DMS79 treated with DMSO at 0.1 percent for 48 hours (cell line): ENCODE data around the gene MIER2.

Experiments used
- DNase-seq: peaks from one replicate; lab custom pipeline; 2025; lab: John Stamatoyannopoulos, UW

Gene MIER2

DNA sequence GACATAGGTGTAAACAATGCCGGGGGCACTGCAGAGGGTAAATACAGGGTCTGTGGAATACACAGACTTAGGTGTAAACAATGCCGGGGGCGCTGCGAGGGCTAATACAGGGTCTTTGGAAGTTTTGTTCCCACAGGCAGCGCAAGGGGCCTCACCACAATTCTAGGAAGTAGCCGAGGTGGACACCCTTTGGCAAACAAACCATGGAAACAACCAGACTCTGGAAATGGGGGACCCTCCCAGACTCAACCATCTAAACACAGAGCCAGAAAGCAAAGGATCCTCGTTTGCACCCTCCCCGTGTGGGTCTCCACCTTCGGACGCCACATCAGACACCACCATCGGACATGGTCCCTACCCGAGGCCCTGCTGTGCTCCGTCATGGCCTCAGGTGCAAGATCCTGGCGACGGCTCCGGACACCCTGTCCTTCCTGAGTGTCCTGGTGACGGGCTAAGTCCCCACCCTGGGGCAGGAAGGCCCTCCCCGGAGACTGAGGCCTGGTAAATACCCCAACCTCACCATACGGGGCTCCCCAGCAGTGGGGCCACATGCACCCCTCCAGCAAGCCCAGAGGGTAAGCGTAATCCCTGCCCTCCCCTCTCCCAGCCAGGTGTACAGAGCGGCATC, 36.7 kb downstream of the MIER2 start:
- DNase-seq: no peak

DNA sequence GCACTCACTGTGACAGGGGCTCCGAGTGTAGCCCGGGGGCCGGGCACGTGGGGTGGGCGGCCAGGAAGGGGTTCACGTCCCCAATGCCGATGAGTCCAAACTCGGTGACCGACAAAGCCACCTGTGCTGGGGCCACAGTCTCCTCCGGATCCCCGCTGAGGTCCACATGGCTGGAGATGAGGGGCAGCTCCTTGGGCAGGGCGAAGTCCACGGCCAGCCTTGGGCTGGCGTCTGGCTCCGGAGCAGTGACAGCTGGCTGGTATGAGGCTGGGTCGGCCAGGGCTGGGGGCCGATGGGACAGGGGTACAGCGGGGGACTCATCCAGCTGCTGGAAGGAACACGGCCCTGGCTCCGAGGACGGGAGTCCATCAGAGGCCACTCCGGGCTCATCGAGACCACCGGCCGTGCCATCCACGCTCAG, 37.5 kb downstream of the MIER2 start:
- no peak for DNase-seq

DNA sequence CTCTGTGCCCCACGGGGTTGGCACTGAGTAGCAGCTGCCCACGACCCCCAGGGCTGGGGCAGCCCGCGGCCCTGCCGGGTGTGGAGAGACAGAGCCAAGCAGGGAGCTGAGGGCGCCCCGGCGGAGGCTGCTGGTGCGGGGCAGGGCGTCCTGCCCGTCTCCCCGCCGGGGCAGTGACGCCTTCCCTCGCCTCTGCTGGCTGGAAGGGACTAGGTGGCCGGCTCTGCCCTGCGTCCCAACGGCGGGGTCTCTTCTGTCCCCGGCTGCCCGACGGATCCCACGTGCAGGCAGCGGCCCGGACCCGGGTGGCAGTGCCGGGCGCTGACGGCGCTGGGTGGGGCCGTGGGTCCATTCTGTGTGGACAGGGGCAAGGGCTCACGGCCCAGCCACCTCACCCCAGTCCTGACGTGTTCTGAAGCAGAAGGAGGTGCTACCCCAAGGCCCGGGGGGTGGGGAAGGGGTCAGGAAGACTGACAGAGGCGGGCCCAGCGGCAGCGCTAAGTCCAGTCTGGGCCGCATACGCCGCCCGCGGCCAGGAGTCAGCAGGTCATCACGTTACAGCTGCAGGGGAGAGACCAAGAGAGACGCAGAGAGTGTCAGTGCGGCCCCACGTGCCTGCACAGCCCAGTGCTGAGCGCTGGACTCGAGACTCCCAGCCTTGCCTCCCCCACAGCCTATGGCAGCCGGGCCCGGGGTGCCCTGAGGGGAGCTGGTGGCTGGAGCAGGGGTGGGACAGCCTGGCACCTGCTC, 38.3 kb downstream of the MIER2 start:
- DNase-seq: no peak

DNA sequence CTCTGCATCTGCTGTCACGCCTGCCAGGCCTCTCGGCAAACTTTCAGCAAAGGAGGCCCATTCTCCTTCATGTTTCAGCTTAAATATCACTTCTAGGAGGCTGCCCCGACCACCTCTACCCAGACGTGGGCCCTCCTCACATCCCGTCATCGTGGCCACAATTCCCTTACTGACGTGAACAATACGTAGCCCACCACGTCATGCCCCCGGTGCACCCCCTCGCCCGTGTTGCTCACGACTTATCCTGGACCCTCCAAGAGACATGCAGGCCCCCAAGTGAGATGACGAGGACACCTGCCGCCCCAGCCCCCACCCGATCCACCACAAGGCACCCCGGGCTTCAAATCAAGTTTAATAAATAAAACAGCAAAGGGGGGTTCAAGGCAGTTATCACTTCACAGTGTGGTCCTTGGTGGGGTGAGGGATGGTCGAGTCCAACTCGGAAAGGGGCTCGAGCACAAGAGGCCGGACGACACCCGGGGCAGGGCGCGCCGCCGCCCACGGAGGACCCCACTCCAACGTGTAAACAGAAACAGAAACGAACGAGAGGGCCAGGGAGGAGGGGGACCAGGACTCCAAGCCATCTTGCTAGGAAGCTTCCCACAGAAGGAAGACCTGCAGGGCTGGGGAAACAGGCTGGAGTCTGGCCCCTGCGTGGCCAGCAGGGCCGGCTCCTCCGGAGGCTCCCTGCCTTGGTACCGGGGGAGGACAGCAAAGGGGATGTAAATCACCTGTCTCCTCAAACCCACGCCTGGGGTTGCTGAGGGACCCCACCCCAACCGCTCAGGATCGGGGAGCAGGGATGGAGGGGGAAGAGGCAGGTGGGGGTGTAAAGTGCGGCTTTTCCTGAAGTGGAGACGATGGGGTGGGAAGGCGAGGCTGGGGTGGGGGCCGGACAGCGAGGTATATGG, 39.1 kb downstream of the MIER2 start:
- DNase-seq: no peak

DNA sequence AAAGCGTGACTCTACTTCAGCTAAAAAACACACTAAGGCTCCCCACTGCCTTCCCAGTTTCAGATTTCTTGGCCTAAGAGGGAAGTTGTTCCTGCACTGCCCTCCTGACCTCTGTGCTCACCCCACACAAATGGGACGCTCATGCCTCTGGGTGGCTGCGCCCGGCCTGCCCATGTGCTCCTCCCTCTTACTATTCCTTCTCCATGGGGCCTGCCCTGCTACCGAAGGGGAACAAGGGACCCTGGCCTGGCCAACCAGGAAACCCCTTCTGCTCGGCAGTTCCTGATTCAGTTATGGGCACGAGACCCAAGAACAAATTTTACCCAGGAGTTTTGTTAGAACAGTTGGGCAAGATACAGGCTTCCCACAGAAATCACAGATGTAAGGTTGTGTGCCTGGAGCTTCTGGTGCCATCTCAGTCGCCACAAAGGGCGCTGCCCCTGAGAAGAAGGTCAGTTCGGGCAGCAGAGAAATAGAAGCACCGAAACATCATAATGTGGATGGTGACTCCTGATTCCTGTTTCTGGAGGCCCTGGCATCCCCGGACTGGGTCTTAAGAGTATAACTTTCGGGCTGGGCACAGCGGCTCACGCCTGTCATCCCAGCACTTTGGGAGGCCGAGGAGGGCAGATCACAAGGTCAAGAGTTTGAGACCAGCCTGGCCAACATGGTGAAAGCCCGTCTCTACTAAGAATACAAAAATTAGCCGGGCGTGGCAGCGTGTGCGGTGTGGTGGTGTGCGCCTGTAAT, 47.9 kb downstream of the MIER2 start:
- DNase-seq: no peak

DNA sequence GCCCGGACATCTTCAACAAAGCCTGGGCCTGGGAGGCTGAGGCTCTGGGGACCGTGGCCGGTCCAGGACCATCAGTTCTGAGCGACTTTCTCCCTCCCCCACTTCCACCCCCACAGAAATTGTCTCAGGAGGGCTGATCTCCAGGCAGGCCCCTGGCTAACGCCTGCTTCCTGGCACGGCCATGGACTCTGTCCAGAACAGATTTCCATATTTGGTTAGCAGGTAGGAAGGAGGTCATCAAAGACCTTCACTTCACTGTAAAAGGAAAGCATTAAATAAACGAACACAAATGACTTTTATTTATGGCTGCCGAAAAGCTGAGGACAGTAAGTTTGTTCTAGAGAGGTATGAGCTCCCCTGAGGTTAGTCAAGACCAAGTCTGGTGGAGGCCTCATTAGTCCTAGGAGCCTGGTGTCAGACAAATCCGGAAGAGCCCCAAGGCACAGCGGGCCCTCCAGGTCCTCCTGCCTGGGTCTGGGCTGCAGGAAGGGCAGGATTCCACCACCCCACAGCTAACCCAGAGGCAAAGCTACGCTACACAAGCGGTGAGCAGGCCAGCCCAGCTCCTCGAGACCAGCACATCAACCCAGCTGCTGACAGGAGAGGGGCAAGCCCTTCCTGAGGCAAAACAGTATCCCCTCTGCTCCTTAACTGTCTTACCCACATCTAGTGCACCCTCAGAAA, 48.8 kb downstream of the MIER2 start:
- no peak for DNase-seq

DNA sequence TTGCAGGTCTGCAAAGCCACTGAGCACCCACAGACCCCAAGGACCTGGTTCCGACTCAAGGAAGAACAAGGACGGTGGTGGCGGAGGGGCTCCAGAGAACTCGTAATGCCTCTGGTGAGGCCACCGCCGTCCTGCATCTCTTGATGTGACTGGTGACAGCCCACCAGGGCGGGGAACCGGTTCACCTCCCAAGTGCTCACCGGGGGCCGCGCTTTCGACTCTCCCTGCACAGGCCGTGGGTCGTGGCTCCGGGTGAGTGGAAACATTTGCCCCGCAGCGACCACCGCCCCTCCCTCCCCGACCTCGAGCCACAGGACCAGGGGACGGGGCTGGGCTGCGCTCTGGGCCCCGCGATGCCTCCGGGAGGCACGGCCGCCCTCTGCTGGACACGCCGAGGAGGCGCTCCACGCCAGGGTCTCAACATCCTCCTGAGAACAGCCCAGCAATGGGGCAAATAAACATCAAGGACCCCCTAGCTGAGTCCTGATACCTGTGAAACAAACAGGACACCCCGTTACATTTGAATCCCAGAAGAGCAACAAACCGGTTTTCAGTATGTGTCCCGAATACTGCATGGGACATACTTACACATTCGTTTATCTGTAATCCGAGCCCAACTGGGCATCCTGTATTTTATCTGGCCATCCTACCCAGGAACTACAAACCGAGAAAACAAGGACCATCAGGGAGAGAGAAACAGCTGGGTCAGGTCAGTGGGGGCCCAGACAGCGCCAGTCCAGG, 49.5 kb downstream of the MIER2 start:
- peak; percentile 45 for DNase-seq

DNA sequence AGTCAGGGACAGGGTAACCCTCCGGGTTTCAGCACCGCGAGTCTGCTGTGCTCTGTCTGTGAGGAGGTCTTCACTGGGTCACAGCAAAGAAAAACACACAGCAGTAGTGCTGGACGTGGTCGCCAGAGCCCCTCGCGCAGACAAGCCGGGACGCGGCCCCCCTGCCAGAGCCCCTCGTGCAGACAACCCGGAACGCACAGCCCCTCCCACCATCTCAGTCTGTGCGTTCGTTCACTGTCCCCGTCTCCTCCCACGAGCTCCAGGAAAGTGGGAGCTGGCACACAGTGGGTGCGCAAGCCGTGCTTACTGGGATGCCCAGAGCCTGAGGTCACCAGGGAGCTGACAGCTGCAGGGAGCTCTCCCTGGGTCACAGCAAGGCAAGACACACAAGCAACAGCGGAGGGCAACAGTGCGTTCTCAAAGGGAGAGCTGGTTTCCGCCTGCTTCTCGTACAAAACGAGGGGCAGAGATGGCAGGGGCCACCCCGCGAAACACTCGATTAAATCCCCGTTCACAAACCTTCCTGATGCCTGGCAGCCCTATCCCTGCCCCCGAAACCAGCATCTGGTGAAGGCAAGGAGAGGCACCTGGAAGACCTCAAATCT, 50.2 kb downstream of the MIER2 start:
- DNase-seq: peak; percentile 48

DNA sequence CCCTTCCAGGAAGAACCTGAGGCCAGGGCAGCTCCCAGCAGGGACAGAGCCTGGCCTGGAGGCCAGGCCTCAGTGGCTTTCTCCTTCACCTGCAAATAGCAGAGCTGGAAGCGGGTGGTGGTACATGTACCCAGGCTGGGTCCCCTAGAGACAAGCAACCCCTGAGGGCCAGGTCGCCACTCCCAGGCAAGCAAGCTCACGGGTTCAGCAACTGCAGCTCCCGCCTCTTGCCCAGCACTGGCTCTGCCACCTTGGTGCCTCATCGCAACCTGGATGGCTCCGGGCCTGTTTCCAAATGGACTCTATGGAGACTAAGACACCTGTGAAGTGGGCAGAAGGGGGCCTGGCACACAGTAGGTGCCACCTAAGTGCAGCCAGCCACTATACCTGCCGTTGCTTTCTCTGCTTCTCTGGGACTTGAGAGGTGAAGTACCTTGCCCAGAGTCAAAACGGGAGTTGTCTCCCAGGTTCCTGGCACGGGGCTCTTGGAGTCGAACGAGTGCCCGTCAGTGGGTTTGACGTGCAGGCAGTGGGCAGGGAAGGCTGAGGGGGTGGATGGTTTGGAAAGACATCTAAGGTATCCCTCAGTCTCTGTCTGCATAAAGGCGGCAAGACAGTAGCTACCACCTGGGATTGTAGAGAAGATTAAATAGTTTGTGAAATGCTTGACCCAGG, 51.0 kb downstream of the MIER2 start:
- DNase-seq: no peak

DNA sequence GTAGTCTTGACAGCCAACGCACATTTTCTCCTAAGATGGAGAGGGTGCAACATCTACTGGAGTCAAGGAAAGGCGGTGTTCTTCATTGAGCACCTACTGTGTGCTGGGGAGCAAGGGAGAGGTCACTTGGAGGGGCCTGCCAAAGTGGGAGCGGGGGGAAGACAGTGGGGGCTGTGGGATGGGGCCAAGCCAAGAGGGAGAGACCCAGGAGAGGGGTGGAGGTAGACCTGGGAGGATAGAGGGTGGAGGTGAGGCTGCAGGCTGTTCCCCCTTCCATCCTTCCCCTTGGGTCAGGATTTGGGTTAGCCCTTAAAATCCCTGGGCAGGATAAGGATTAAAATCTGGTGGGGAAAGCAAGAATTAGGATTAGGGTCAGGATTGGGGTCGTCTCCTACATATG, 51.6 kb downstream of the MIER2 start:
- DNase-seq: no peak

DNA sequence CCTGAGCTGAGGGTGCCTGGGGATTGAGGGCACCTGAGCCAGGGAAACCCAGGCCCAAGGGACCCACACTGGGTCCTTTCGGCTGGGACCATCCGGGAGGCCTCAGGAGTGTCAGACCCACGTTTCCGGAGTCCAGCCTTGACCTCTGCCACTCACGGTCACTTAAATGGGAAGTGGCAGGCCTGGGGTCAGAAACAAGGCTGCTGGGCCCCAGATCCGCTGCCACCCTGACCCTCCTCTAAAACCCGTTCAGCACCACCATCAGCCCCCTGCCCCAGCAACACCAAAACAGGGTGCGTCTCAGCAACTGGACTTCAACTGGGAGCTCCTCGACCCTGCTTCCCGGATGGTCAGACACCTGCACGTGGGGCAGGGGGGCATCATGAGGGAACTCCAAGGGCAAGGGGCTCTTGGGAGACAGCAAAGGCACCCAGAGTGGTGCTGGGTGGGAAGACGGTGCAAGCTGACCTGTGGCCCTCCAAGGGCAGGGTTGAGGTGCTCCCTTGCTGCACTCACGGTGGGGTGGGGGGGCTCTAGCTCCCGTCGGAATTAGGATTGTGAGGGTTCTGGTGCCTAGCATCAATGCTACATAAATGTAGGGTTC, 52.2 kb downstream of the MIER2 start:
- no peak for DNase-seq

DNA sequence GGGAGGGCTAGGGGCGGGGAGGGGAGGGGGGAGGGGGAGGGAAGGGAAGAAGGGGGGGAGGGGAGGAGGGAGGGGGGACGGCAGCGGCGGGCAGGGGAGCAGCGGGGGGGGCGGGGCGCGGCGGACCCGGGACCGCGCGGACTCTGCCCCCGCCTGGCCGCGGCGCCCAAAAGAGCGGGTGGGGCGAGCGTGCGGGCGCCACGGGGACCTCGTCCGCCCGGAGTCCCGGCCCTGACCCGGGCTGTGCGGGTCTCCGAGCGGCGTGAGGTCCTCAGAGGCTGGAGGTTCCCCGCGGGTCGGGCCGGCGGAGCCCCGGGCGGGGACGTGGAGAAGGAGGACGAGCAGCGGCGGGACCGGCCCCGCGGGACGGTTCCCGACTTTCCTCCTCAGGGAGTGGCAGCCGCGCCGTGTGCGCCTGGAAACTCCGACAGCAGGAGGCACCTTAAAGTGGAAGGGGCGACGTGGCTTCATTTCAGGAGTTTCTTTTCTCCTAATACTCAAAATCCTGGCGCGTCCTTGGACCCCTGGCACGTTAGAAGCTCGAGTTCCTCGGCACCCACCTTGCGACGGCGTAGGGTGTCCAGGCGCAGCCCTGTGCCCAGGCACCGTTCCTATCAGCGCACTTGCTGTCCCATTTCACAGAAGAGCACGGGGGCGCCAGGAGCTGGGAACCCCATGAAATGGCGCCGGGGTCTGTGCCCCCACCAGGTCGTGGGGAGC, 52.9 kb downstream of the MIER2 start:
- no peak for DNase-seq

DNA sequence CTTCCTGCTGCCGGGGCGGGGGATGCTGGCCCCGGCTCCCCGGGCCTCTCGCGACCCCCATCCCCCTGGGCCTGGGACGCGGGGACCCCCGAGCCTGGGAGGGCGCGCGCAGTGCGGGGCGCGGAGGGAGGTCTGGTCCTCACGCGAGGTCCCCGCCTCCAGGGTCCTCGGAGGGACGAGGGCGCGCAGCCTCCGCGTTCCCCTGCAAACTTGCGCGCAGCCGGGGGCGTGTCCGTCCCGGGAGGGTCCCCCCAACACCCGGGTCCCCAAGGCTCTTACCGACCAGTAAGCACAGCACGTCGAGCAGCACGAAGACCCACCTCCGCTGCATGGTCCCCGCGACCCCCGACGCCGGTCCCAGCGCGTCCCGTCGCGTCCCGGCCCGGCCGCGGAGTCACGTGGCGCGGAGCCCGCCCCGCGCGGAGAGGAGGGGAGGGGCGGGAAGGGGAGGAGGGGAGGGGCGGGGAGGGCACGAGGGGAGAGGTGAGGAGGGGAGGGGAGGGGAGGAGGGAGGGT, 53.5 kb downstream of the MIER2 start, which contains the start of gene PLPP2:
Gene PLPP2, minus strand, starts transcription at position 398 of the 516 bp plus-strand sequence. Its CDS starts 67 bp downstream, at position 331.
- no peak for DNase-seq

DNA sequence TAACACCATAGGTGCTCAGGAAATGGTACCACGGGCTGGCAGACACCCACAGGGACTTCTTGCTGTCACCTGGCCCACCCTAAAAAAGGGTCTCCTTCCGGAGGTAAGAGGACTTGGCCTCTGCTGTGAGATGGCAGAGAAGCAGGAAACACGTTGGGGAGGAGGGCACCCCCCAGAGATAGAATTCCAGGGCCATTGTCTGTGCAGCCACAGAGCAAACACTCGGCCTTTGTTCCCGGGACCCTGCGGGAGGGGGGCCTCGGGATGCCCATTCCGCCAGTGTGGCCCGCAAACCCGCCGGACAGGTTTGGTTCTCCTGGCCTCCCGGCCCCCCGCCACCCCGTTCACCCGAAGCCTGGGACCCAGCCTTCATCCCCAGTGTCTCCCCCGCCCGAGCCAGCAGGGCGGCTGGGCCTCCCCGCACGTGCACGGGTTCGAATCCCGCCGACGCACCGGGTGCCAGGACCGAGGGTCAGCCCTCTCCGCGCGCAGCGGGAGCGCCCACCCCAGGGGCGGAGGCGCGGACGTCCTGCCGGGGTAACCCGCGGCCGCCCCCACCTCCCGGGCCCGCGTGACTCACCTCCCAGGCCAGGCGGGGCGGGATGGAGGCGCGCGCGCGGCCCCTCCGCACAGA, 54.1 kb downstream of the MIER2 start:
- DNase-seq: no peak

DNA sequence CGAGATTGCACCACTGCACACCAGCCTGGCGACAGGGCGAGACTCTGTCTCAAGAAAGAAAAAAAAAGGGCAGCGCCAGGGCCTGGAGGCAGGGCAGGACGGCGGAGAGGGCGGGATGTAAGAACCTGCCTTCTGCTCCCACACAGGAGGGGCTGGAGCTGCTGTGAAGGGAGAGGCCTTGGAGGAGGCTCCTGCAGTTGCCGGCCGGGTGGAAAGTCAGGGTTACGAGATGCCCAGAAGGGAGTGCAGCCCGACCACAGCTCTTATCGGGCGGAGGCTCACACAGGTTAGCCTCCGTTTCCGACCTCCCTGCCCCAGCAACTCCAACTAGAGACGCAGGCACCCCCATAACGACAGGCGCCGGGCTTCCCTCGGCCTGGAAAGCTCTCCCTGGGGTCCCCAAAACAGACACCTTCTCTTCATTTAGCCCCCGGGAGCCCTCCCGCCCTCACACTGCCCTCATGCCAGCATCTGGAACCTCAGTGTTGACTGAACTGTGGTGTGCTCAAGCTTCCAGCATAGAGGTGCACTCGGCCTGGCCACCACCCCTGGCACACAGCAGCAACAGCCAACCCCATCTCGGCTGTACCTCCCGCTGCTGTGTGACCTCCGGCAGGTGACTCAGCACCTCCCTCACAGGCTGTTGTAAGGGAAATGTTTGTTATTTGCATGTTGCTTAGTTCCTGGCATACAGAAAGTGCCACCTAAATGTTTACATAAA, 54.8 kb downstream of the MIER2 start:
- DNase-seq: peak; percentile 62

DNA sequence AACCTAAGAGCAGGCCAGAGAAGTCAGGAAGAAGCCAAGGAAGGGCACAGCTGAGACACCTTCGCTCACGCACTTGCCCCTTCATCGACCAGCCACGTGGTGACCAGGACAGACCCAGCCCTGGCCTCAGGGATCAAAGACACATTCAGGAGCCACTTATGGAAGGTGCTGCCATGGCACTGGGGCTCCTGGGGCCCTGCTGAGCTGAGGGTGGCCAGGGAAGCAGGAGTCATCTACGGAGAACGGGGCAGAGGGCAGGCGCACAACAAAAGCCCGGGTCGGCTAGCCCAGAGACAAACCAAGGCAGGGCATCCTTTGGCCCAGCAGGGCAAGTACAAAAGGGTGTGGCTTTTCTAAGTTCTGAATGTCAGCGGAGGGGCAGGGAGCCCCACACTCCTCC, 55.7 kb downstream of the MIER2 start:
- DNase-seq: no peak

DNA sequence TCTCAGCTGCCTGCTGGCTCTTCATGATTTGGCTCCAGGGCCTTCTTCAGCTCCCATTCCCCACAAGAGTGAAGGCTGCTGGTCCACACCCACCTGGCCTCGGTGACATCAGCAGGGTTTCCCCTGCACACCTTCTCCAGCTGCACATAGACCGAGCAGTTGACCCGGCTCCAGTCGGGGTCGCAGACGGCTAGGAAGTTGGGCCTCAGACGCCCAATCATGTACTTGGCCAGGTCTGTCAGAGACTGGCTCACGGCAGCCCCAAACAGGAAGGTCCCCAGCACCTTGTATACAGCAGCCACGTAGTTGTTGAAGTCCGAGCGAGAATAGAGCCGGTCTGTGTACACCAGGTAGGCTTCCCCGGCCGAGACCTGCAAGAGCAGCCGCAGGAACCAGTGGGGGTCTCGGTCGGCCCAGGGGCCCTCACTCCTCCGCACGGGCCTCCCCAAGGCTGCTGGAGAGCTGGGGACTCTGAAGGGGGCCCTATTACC, 57.2 kb downstream of the MIER2 start:
- no peak for DNase-seq
